ENCODE data around the gene HSD11B2.

The HSD11B2 gene

GRCh38 chr16:67395458-67396158 is 35.3 kb upstream of the HSD11B2 start (continued):
- TF ChIP-seq, protein P1, sequence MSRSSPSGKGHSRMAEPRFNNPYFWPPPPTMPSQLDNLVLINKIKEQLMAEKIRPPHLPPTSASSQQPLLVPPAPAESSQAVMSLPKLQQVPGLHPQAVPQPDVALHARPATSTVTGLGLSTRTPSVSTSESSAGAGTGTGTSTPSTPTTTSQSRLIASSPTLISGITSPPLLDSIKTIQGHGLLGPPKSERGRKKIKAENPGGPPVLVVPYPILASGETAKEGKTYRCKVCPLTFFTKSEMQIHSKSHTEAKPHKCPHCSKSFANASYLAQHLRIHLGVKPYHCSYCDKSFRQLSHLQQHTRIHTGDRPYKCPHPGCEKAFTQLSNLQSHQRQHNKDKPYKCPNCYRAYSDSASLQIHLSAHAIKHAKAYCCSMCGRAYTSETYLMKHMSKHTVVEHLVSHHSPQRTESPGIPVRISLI (tag by site-specific recombination; IDR thresholded peaks at IDR 0.05), result no peak
- TF ChIP-seq ZNF366 (tag by site-specific recombination; conservative IDR thresholded peaks at IDR 0.05) (no peak), ZNF529 (tag by site-specific recombination; IDR thresholded peaks at IDR 0.05; ENCODE audit: insufficient replicate concordance) (no peak), ZBTB17 (tag by site-specific recombination; IDR thresholded peaks at IDR 0.05) (peak; percentile 77), OSR2 (tag by site-specific recombination; IDR thresholded peaks at IDR 0.05) (peak; percentile 74), ZNF629 (tag by site-specific recombination; IDR thresholded peaks at IDR 0.05) (no peak), ZNF510 (tag by site-specific recombination; IDR thresholded peaks at IDR 0.05; ENCODE audit: insufficient replicate concordance) (no peak), ZIC2 (tag by site-specific recombination; IDR thresholded peaks at IDR 0.05) (peak; percentile 81), KLF17 (tag by site-specific recombination; IDR thresholded peaks at IDR 0.05) (0 out of 2 replicates have a peak, but pooled peaks have one; percentile 29), HOXD13 (CRISPR knock-in tag; IDR thresholded peaks at IDR 0.05; ENCODE audit: borderline replicate concordance) (no peak), ZNF184 (tag by site-specific recombination; IDR thresholded peaks at IDR 0.05) (no peak)

GRCh38 chr16:67396159-67397035 is 34.5 kb upstream of the HSD11B2 start:
- no peak overlapping the region for H3K4me3 ChIP-seq (ENCODE audit: low read depth, low read length)
- ChIA-PET CTCF (interaction anchor here (0.5 to 1.1 kb wide), 5 partner anchors 18 to 602 kb away, joined by 3 to 4 read pairs (median 3); partner anchors contain the start of gene CES4A), POLR2A (interaction anchor here (0.6 kb wide), 1 partner anchor 856 kb away, joined by 3 read pairs; no protein-coding TSS in a partner anchor)
- no peak overlapping the region; the same call in 1 of the 2 replicates for H3K27ac ChIP-seq (ENCODE audit: extremely low read depth, low read depth, low read length)
- no peaks in the 10 kb centered on the region for H3K9me3 ChIP-seq (ENCODE audit: control insufficient read depth, insufficient read depth, low read depth, low read length)
- H3K4me1 ChIP-seq (ENCODE audit: control insufficient read depth, insufficient read depth, low read length), result peaks cover 14% of the 10 kb centered on the region
- H3K36me3 ChIP-seq (ENCODE audit: control insufficient read depth in 2 of 2, insufficient read depth in 1 of 2, low read length in 2 of 2), result no peaks in the 10 kb centered on the region
- no peak for TF ChIP-seq ZNF623 (tag by site-specific recombination; IDR thresholded peaks at IDR 0.05)
- 0 out of 2 replicates have a peak, but pooled peaks have one; percentile 26 for TF ChIP-seq EGR2 (tag by site-specific recombination; IDR thresholded peaks at IDR 0.05; ENCODE audit: low read depth)
- TF ChIP-seq ZBTB21 (tag by site-specific recombination; IDR thresholded peaks at IDR 0.05), result no peak
- no peak for TF ChIP-seq ZNF530 (tag by site-specific recombination; IDR thresholded peaks at IDR 0.05; ENCODE audit: low read depth)
- TF ChIP-seq ZNF211 (tag by site-specific recombination; IDR thresholded peaks at IDR 0.05; ENCODE audit: low read depth), result no peak
- no peak for TF ChIP-seq ZBTB17 (tag by site-specific recombination; IDR thresholded peaks at IDR 0.05)
- no peak for TF ChIP-seq KLF17 (tag by site-specific recombination; IDR thresholded peaks at IDR 0.05)
- TF ChIP-seq ZNF133 (tag by site-specific recombination; IDR thresholded peaks at IDR 0.05), result no peak
- peak; percentile 26; the same call in 1 of the 2 replicates for TF ChIP-seq ZNF398 (tag by site-specific recombination; IDR thresholded peaks at IDR 0.05)
- TF ChIP-seq ELK4 (IDR thresholded peaks at IDR 0.05; ENCODE audit: borderline replicate concordance, low read depth, low read length), result no peak
- TF ChIP-seq ZBTB48 (tag by site-specific recombination; IDR thresholded peaks at IDR 0.05), result no peak
- no peak for TF ChIP-seq ZNF473 (tag by site-specific recombination; IDR thresholded peaks at IDR 0.05)
- TF ChIP-seq ZNF792 (tag by site-specific recombination; IDR thresholded peaks at IDR 0.05), result no peak
- TF ChIP-seq, protein P2, sequence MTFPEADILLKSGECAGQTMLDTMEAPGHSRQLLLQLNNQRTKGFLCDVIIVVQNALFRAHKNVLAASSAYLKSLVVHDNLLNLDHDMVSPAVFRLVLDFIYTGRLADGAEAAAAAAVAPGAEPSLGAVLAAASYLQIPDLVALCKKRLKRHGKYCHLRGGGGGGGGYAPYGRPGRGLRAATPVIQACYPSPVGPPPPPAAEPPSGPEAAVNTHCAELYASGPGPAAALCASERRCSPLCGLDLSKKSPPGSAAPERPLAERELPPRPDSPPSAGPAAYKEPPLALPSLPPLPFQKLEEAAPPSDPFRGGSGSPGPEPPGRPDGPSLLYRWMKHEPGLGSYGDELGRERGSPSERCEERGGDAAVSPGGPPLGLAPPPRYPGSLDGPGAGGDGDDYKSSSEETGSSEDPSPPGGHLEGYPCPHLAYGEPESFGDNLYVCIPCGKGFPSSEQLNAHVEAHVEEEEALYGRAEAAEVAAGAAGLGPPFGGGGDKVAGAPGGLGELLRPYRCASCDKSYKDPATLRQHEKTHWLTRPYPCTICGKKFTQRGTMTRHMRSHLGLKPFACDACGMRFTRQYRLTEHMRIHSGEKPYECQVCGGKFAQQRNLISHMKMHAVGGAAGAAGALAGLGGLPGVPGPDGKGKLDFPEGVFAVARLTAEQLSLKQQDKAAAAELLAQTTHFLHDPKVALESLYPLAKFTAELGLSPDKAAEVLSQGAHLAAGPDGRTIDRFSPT (tag by site-specific recombination; IDR thresholded peaks at IDR 0.05), result no peak
- TF ChIP-seq BCL11A (tag by site-specific recombination; IDR thresholded peaks at IDR 0.05; ENCODE audit: low read depth), result no peak
- no peak for TF ChIP-seq ZNF184 (tag by site-specific recombination; IDR thresholded peaks at IDR 0.05)
- TF ChIP-seq ZFP3 (tag by site-specific recombination; IDR thresholded peaks at IDR 0.05; ENCODE audit: low read depth), result no peak
- no peak for TF ChIP-seq ZNF596 (tag by site-specific recombination; IDR thresholded peaks at IDR 0.05)

Measured in HEK293 (cell line).